ENCODE results near the gene TELO2.

GRCh38 chr16:1511662-1512569, 18.8 kb downstream of the TELO2 start:
- TF ChIP-seq CTCF (IDR thresholded peaks at IDR 0.05) (no peak), EP300 (IDR thresholded peaks at IDR 0.05) (no peak)
